GM23338 (cell line): ENCODE measurements around the gene DHRS12. TPM values are rescaled to one million over a fixed set of nuclear protein-coding genes. Genes with fewer than 3 reads are reported as not detected.

Source experiments
- ATAC-seq: fragments of 200-7000 bp; cut with Tn5 transposase; 3 replicates; pipeline ENCODE4 v1.9.1; 2020
- DNase-seq: peaks from one replicate; pipeline ENCODE4 v3.0.0-alpha.2; 2015; ENCODE audit warnings: low spot score
- H2AFZ ChIP-seq: fragments of 200-600 bp; sonication (generic); 2 replicates; pipeline ENCODE4 v1.8.0; 2016; ENCODE audit warnings: antibody characterized with exemption, mild to moderate bottlenecking, moderate library complexity
- H3F3A ChIP-seq: fragments of 200-600 bp; sonication (generic); replicated peaks from 2 replicates; pipeline ENCODE4 v1.8.0; 2017; ENCODE audit warnings: antibody characterized with exemption, mixed run types, low read depth
- H3K27ac ChIP-seq: fragments of 200-600 bp; sonication (generic); 2 replicates; pipeline ENCODE4 v1.6.1; 2016; ENCODE audit warnings: low read depth
- H3K27me3 ChIP-seq: fragments of 200-600 bp; sonication (generic); 2 replicates; pipeline ENCODE4 v1.8.0; 2016; ENCODE audit warnings: mild to moderate bottlenecking, mixed run types, moderate library complexity; ENCODE audit not compliant: insufficient read depth
- H3K36me3 ChIP-seq: fragments of 200-600 bp; sonication (generic); 2 replicates; pipeline ENCODE4 v1.8.0; 2016; ENCODE audit warnings: mild to moderate bottlenecking; ENCODE audit not compliant: insufficient read depth
- H3K4me1 ChIP-seq: fragments of 200-600 bp; sonication (generic); 2 replicates; pipeline ENCODE4 v1.8.0; 2016; ENCODE audit warnings: mild to moderate bottlenecking, moderate library complexity; ENCODE audit not compliant: insufficient read depth
- H3K4me2 ChIP-seq: fragments of 200-600 bp; sonication (generic); 2 replicates; pipeline ENCODE4 v1.7.1; 2017; ENCODE audit warnings: mixed run types
- H3K4me3 ChIP-seq: fragments of 200-600 bp; sonication (generic); 2 replicates; pipeline ENCODE4 v1.6.1; 2016; ENCODE audit warnings: mixed run types
- H3K79me2 ChIP-seq: fragments of 200-600 bp; sonication (generic); replicated peaks from 2 replicates; pipeline ENCODE4 v1.8.0; 2017; ENCODE audit warnings: mild to moderate bottlenecking; ENCODE audit not compliant: insufficient read depth
- H3K9me2 ChIP-seq: fragments of 200-600 bp; sonication (generic); 2 replicates; pipeline ENCODE4 v1.8.0; 2017; ENCODE audit not compliant: insufficient read depth
- H4K20me1 ChIP-seq: fragments of 200-600 bp; sonication (generic); replicated peaks from 2 replicates; pipeline ENCODE4 v1.8.0; 2017; ENCODE audit warnings: mild to moderate bottlenecking; ENCODE audit not compliant: insufficient read depth
- H3K27ac Mint-ChIP-seq: 2 replicates; pipeline ENCODE4 v1.8.0; 2020; ENCODE audit warnings: inconsistent platforms, mild to moderate bottlenecking, moderate library complexity, mixed read lengths
- H3K27me3 Mint-ChIP-seq: 3 replicates; pipeline ENCODE4 v1.8.0; 2022; ENCODE audit warnings: low read depth, mild to moderate bottlenecking, moderate library complexity, mixed read lengths, inconsistent platforms; ENCODE audit not compliant: insufficient read depth, poor library complexity
- H3K36me3 Mint-ChIP-seq: 3 replicates; pipeline ENCODE4 v1.8.0; 2021; ENCODE audit warnings: low read depth, mild to moderate bottlenecking, inconsistent platforms, moderate library complexity, mixed read lengths
- H3K4me1 Mint-ChIP-seq: 3 replicates; pipeline ENCODE4 v1.8.0; 2020; ENCODE audit warnings: mild to moderate bottlenecking, inconsistent platforms, mixed read lengths
- H3K4me3 Mint-ChIP-seq: 3 replicates; pipeline ENCODE4 v1.8.0; 2021; ENCODE audit warnings: moderate library complexity, mild to moderate bottlenecking, inconsistent platforms, mixed read lengths
- H3K9me3 Mint-ChIP-seq: 3 replicates; pipeline ENCODE4 v1.8.0; 2020; ENCODE audit warnings: moderate library complexity, mild to moderate bottlenecking, inconsistent platforms, mixed read lengths
- CTCF ChIP-seq, 2 experiments: fragments of 200-600 bp in 1 of 2; sonication (generic) in 1 of 2; conservative IDR thresholded peaks; 2 replicates each; pipeline versions ENCODE4 v1.5.1 to v1.6.1; 2016 to 2017; ENCODE audit warnings: antibody characterized with exemption in 2 of 2, low read depth in 2 of 2, mild to moderate bottlenecking in 2 of 2, moderate library complexity in 1 of 2
- ETS1 ChIP-seq: IDR thresholded peaks from 2 replicates; pipeline ENCODE4 v1.6.1; 2016; ENCODE audit warnings: antibody characterized with exemption
- STAT1 ChIP-seq: IDR thresholded peaks from one replicate; pipeline ENCODE4 v1.6.1; 2016; ENCODE audit warnings: antibody characterized with exemption; ENCODE audit not compliant: unreplicated experiment
- polyA plus RNA-seq: library from polyadenylated mRNA; unstranded; fragments of >200 nt; fragmentation: Nextera tagmentation; extraction: Ambion mirVana; gene quantifications from 2 replicates; pipeline ENCODE4 v1.2.1, GENCODE V29; 2016
- total RNA-seq: library from RNA; depleted of rRNA; stranded (reverse); fragments of >200 nt; shearing (Covaris generic); gene quantifications from 2 replicates; pipeline ENCODE4 v1.2.3, GENCODE V29; 2014
- TF ChIP-seq, protein P1 (sequence below): fragments of 250-450 bp; sonication (Bioruptor Pico); IDR thresholded peaks from 2 replicates; pipeline ENCODE4 v1.5.0; 2020; ENCODE audit warnings: mild to moderate bottlenecking, moderate library complexity

Gene DHRS12
- total and polyA plus RNA-seq, 2 experiments from 2014 or later: 4.6 to 12.2 TPM

GRCh38 chr13:51823359-51823758, 19.4 kb upstream of the DHRS12 start:
- H3K4me3 ChIP-seq: no peak overlapping the region
- no peaks in the 10 kb centered on the region for H3K79me2 ChIP-seq
- H3K9me3 Mint-ChIP-seq: no peaks in the 10 kb centered on the region
- no peak for DNase-seq
- H3K4me1 ChIP-seq: peaks cover 13% of the 10 kb centered on the region
- H3K36me3 ChIP-seq: no peaks in the 10 kb centered on the region
- no peak overlapping the region for H2AFZ ChIP-seq
- peaks cover 27% of the 10 kb centered on the region for H3K4me1 Mint-ChIP-seq
- no peak overlapping the region for H3K27ac ChIP-seq
- H3K36me3 Mint-ChIP-seq: no peaks in the 10 kb centered on the region
- H3K27ac Mint-ChIP-seq: no peak overlapping the region
- no peak overlapping the region for H3K4me3 Mint-ChIP-seq
- H3K4me2 ChIP-seq: no peak overlapping the region
- no peaks in the 10 kb centered on the region for H3K27me3 Mint-ChIP-seq
- no peaks in the 10 kb centered on the region for H3K9me2 ChIP-seq
- no peaks in the 10 kb centered on the region for H3K27me3 ChIP-seq
- ATAC-seq: no peak
- no peaks in the 10 kb centered on the region for H4K20me1 ChIP-seq
- H3F3A ChIP-seq: no peaks in the 10 kb centered on the region
- TF ChIP-seq CTCF (conservative IDR thresholded peaks at IDR 0.05; ENCODE audit: low read depth in 2 of 2) (no peak), STAT1 (no peak), ETS1 (no peak)
- TF ChIP-seq, protein P1, sequence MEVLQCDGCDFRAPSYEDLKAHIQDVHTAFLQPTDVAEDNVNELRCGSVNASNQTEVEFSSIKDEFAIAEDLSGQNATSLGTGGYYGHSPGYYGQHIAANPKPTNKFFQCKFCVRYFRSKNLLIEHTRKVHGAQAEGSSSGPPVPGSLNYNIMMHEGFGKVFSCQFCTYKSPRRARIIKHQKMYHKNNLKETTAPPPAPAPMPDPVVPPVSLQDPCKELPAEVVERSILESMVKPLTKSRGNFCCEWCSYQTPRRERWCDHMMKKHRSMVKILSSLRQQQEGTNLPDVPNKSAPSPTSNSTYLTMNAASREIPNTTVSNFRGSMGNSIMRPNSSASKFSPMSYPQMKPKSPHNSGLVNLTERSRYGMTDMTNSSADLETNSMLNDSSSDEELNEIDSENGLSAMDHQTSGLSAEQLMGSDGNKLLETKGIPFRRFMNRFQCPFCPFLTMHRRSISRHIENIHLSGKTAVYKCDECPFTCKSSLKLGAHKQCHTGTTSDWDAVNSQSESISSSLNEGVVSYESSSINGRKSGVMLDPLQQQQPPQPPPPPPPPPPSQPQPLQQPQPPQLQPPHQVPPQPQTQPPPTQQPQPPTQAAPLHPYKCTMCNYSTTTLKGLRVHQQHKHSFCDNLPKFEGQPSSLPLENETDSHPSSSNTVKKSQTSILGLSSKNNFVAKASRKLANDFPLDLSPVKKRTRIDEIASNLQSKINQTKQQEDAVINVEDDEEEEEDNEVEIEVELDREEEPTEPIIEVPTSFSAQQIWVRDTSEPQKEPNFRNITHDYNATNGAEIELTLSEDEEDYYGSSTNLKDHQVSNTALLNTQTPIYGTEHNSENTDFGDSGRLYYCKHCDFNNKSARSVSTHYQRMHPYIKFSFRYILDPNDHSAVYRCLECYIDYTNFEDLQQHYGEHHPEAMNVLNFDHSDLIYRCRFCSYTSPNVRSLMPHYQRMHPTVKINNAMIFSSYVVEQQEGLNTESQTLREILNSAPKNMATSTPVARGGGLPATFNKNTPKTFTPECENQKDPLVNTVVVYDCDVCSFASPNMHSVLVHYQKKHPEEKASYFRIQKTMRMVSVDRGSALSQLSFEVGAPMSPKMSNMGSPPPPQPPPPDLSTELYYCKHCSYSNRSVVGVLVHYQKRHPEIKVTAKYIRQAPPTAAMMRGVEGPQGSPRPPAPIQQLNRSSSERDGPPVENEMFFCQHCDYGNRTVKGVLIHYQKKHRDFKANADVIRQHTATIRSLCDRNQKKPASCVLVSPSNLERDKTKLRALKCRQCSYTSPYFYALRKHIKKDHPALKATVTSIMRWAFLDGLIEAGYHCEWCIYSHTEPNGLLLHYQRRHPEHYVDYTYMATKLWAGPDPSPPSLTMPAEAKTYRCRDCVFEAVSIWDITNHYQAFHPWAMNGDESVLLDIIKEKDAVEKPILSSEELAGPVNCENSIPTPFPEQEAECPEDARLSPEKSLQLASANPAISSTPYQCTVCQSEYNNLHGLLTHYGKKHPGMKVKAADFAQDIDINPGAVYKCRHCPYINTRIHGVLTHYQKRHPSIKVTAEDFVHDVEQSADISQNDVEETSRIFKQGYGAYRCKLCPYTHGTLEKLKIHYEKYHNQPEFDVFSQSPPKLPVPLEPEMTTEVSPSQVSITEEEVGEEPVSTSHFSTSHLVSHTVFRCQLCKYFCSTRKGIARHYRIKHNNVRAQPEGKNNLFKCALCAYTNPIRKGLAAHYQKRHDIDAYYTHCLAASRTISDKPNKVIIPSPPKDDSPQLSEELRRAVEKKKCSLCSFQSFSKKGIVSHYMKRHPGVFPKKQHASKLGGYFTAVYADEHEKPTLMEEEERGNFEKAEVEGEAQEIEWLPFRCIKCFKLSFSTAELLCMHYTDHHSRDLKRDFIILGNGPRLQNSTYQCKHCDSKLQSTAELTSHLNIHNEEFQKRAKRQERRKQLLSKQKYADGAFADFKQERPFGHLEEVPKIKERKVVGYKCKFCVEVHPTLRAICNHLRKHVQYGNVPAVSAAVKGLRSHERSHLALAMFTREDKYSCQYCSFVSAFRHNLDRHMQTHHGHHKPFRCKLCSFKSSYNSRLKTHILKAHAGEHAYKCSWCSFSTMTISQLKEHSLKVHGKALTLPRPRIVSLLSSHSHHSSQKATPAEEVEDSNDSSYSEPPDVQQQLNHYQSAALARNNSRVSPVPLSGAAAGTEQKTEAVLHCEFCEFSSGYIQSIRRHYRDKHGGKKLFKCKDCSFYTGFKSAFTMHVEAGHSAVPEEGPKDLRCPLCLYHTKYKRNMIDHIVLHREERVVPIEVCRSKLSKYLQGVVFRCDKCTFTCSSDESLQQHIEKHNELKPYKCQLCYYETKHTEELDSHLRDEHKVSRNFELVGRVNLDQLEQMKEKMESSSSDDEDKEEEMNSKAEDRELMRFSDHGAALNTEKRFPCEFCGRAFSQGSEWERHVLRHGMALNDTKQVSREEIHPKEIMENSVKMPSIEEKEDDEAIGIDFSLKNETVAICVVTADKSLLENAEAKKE (CRISPR knock-in tag): no peak
